ENCODE data around the gene UGDH.
A peak's percentile ranks its signal among the peaks of the same experiment; 100 is the strongest.
"Not testable (repeated sequence)": the region's sequence is repeated elsewhere in the genome, so short reads cannot be mapped to it uniquely, and the experiment has no call there.

Gene UGDH

GRCh38 chr4:39528061-39528465, 824 bp upstream of the UGDH start:
- peak; percentile 89 for DNase-seq

GRCh38 chr4:39526765-39527295, 409 bp downstream of the UGDH start:
- DNase-seq, result peak; percentile 42

GRCh38 chr4:39525822-39526690, 1.2 kb downstream of the UGDH start:
- no peak for DNase-seq

GRCh38 chr4:39524161-39524957, 2.9 kb downstream of the UGDH start:
- no peak for DNase-seq

- DNase-seq, result no peak
Observed at GRCh38 chr4:39522068-39522467, 5.2 kb downstream of the UGDH start.

- no peak for DNase-seq
Observed at GRCh38 chr4:39521253-39521919, 5.9 kb downstream of the UGDH start.

- no peak for DNase-seq
Observed at GRCh38 chr4:39518484-39518883, 8.8 kb downstream of the UGDH start.

- DNase-seq, result no peak
Observed at GRCh38 chr4:39516407-39516966, 10.8 kb downstream of the UGDH start.

- DNase-seq, result not testable (repeated sequence)
Observed at GRCh38 chr4:39515669-39516401, 11.4 kb downstream of the UGDH start.

GRCh38 chr4:39514888-39515401, 12.3 kb downstream of the UGDH start:
- no peak for DNase-seq

- DNase-seq, result not testable (repeated sequence)
Observed at GRCh38 chr4:39514266-39514665, 13.0 kb downstream of the UGDH start.

GRCh38 chr4:39510348-39510929, 16.8 kb downstream of the UGDH start:
- DNase-seq, result no peak

- no peak for DNase-seq
Observed at GRCh38 chr4:39505581-39505980, 21.7 kb downstream of the UGDH start.

- no peak for DNase-seq
Observed at GRCh38 chr4:39504538-39504937, 22.7 kb downstream of the UGDH start.

- DNase-seq, result not testable (repeated sequence)
Observed at GRCh38 chr4:39502664-39503035, 24.6 kb downstream of the UGDH start.

GRCh38 chr4:39502019-39502663, 25.1 kb downstream of the UGDH start:
- DNase-seq, result no peak

- no peak for DNase-seq
Observed at GRCh38 chr4:39498727-39499020, 28.6 kb downstream of the UGDH start.

GRCh38 chr4:39497909-39498726, 29.1 kb downstream of the UGDH start:
- DNase-seq, result no peak

- DNase-seq, result no peak
Observed at GRCh38 chr4:39495446-39496213, 31.6 kb downstream of the UGDH start.

All from GOT3 (cell line).